GM10266 (cell line): ENCODE measurements around the gene FGD6.

ENCODE experiments used
- DNase-seq: peaks from one replicate; pipeline ENCODE4 v3.0.0; 2012; ENCODE audit errors: extremely low spot score
- CTCF ChIP-seq: IDR thresholded peaks from 2 replicates; pipeline ENCODE4 v1.5.1; 2012; ENCODE audit warnings: mild to moderate bottlenecking, low read depth; ENCODE audit not compliant: control insufficient read depth, insufficient read depth; ENCODE audit errors: missing control alignments

FGD6 gene

GRCh38 chr12:95129115-95129514 lies 88.2 kb downstream of the FGD6 start:
- TF ChIP-seq CTCF = no peak
- DNase-seq = no peak

DNA sequence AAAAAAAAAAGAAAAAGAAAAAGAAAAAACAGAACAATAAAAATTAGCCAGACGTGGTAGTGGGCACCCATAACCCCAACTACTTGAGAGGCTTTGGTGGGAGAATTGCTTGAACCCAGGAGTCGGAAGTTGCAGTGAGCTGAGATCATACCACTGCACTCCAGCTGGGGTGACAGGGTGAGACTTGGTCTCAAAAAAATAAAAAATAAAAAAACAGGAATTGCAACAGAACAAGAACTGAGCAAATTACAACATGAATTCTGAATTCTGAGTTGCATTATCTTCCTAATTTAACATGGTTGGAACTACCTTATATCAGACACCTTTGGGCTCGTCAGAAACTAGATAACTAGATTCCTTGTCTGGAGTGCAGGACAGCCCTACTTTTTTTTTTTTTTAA lies 90.5 kb downstream of the FGD6 start:
- no peak for TF ChIP-seq CTCF
- no peak for DNase-seq

DNA sequence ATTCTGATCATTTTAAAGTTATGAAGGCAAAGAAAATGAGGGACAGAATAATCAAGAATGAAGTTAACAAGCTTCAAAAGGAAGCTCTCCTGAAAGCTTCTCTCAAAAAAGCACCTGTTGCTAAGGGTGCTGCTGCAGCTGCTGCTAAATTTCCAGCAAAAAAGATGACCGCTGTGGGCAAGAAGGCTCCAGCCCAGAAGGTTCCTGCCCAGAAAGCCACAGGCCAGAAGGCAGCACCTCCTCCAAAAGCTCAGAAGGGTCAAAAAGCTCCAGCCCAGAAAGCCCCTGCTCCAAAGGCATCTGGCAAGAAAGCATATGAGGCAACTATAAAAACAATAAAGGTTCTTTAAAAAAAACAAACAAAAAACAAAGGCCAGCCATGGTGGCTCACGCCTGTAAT lies 91.2 kb downstream of the FGD6 start:
- no peak for TF ChIP-seq CTCF
- no peak for DNase-seq

GRCh38 chr12:95124106-95124505 lies 93.2 kb downstream of the FGD6 start:
- no peak for DNase-seq
- no peak for TF ChIP-seq CTCF

DNA sequence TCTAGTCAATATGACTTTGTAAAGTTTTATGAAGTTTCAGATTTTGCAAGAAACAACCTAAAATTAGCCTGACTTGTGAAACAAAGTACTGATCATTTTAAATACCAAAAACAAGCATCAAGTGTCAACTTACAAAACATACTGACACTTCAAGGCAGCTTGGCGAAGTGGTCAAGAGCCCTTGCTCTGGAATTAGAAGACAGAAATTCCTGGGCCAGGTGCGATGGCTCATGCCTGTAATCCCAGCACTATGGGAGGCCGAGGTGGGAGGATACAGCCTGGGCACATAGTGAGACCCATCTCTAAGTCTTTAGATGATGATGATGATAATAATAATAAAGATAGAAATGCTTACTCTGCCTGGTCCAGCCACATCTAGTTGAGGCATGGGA lies 98.5 kb downstream of the FGD6 start:
- TF ChIP-seq CTCF = no peak
- DNase-seq = no peak

DNA sequence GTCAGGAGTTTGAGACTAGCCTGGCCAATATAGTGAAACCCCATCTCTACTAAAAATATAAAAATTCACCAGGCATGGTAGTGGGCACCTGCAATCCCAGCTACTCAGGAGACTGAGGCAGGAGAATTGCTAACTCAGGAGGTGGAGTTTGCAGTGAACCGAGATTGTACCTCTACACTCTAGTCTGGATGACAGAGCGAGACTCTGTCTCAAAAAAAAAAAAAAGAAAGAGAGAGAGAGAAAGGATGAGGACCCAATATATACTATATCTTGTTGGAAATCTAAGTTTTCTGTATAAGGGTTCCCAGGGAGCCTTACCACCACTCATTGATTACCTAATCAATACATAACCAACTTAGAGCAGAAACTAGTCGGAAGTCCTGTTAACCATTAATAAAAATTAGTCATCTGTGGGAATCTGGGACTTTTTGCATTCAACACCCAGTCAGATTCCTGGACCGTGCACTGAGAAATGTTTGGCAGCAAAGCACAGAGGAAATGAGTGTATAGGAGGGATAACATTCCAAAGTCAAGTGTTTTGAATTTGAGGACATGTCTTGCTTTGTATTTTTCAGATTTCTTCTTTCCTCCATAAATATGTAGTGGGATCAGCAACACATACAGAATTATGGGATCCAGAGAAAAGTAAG lies 99.0 kb downstream of the FGD6 start:
- DNase-seq = no peak
- no peak for TF ChIP-seq CTCF

- peak; percentile 54 for DNase-seq
- TF ChIP-seq CTCF = peak; percentile 70
Measured at GRCh38 chr12:95117178-95117599, 100.1 kb downstream of the FGD6 start.
